Natural killer cell treated with Interleukin-12 subunit alpha and Interleukin-12 subunit beta and Interleukin-15 and Interleukin-18, amount 100 ng/mL, for 72 hours (primary cell): ENCODE data around the gene PLPPR2. TPM values are rescaled to one million over a fixed set of nuclear protein-coding genes. Genes with fewer than 3 reads are reported as not detected.
"Not testable (repeated sequence)": the region's sequence is repeated elsewhere in the genome, so short reads cannot be mapped to it uniquely, and the experiment has no call there.

Source experiments
- ATAC-seq, 2 donors: fragments of 150-1000 bp; cut with Tn5 transposase in 1 of 2; sonication (Bioruptor Pico), chemical (Tn5 transposase) in 1 of 2; 2 replicates each; pipeline ENCODE4 v1.10.0; 2021
- DNase-seq: peaks from one replicate; pipeline ENCODE4 v3.0.0; 2022; ENCODE audit warnings: low spot score
- H3K27ac Mint-ChIP-seq, 2 donors: 1 replicate in 1 of 2; 2 replicates in 1 of 2; pipeline ENCODE4 v1.8.0; 2022; ENCODE audit warnings: mixed read lengths in 2 of 2, mild to moderate bottlenecking in 1 of 2, moderate library complexity in 1 of 2
- H3K27me3 Mint-ChIP-seq, 2 donors: 1 replicate in 1 of 2; 2 replicates in 1 of 2; pipeline ENCODE4 v1.8.0; 2022; ENCODE audit warnings: mixed read lengths in 2 of 2
- H3K36me3 Mint-ChIP-seq: one replicate; pipeline ENCODE4 v1.8.0; 2022; ENCODE audit warnings: mixed read lengths
- H3K4me1 Mint-ChIP-seq, 2 donors: 1 replicate in 1 of 2; 2 replicates in 1 of 2; pipeline ENCODE4 v1.8.0; 2022; ENCODE audit warnings: low read depth in 2 of 2, mixed read lengths in 2 of 2, mild to moderate bottlenecking in 1 of 2
- H3K4me3 Mint-ChIP-seq: one replicate; pipeline ENCODE4 v1.8.0; 2022; ENCODE audit warnings: mixed read lengths
- H3K9me3 Mint-ChIP-seq: 2 replicates; pipeline ENCODE4 v1.8.0; 2022; ENCODE audit warnings: mixed read lengths
- total RNA-seq, 2 donors: library from RNA; stranded (reverse); gene quantifications; one replicate each; pipeline ENCODE4 v1.2.3, GENCODE V29; 2022

The PLPPR2 gene
- total RNA-seq, 2 donors from 2014 or later, result 9.4 to 11.3 TPM

DNA sequence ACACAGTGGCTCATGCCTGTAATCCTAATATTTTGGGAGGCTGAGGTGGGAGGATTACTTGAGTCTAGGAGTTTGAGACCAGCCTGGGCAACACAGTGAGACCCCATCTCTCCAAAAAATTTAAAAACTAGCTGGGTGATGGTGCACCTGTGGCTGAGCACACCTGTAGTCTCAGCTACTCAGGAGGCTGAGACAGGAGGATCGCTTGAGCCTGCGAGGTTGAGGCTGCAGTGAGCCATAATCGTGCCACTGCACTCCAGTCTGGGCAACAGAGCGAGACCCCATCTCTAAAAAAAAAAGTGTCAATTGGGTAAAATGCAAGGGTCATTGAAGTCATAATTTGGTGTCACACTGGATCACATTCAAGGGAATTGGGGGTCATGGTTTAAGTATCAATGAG, 1.1 kb upstream of the PLPPR2 start:
- H3K36me3 Mint-ChIP-seq, H3K4me3 Mint-ChIP-seq, ATAC-seq, DNase-seq, H3K27me3 Mint-ChIP-seq, H3K9me3 Mint-ChIP-seq, H3K27ac Mint-ChIP-seq: not testable (repeated sequence)
- peaks cover 13 to 14% of the 10 kb centered on the region in 2 donors for H3K4me1 Mint-ChIP-seq

GRCh38 chr19:11356074-11356397, 804 bp downstream of the PLPPR2 start:
- Mint-ChIP-seq H3K9me3 (peaks cover 3% of the 10 kb centered on the region), H3K27me3 (peaks cover 0 to 6% of the 10 kb centered on the region in 2 donors), H3K4me1 (peaks cover 13 to 14% of the 10 kb centered on the region in 2 donors), H3K36me3 (no peaks in the 10 kb centered on the region), H3K27ac (peak overlapping the region; percentile 3 to 7), H3K4me3 (peak overlapping the region; percentile 81)
- ATAC-seq (no peak), DNase-seq (no peak)

GRCh38 chr19:11356676-11357550, 1.7 kb downstream of the PLPPR2 start:
- peaks cover 3% of the 10 kb centered on the region for H3K9me3 Mint-ChIP-seq
- H3K36me3 Mint-ChIP-seq, result no peaks in the 10 kb centered on the region
- peaks cover 13 to 14% of the 10 kb centered on the region in 2 donors for H3K4me1 Mint-ChIP-seq
- peak overlapping the region; percentile 81 for H3K4me3 Mint-ChIP-seq
- H3K27ac Mint-ChIP-seq, result peak overlapping the region; percentile 3 to 7
- DNase-seq, result no peak
- no peak for ATAC-seq
- peaks cover 0 to 6% of the 10 kb centered on the region in 2 donors for H3K27me3 Mint-ChIP-seq

DNA sequence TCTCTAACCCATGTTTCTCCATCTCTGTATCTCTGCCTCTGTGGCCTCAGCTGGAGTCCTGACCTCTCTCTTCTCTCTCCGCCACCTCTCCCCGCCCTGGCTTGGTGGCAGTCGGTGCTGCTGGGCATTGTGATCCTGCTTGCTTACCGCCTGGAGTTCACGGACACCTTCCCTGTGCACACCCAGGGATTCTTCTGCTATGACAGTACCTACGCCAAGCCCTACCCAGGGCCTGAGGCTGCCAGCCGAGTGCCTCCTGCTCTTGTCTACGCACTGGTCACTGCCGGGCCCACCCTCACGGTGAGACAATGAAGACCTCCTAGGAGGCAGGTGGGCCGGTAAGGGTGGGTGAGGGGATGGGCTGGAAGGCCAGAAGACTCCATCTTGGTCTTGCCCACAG, 4.2 kb downstream of the PLPPR2 start:
- Mint-ChIP-seq H3K9me3 (peaks cover 3% of the 10 kb centered on the region), H3K4me1 (peaks cover 13 to 14% of the 10 kb centered on the region in 2 donors), H3K4me3 (no peak overlapping the region), H3K36me3 (no peaks in the 10 kb centered on the region), H3K27ac (no peak overlapping the region), H3K27me3 (peaks cover 0 to 6% of the 10 kb centered on the region in 2 donors)
- DNase-seq, result no peak
- ATAC-seq, result no peak

- no peak for ATAC-seq
These were observed 6.0 kb downstream of the PLPPR2 start for GRCh38 chr19:11361037-11361770.

DNA sequence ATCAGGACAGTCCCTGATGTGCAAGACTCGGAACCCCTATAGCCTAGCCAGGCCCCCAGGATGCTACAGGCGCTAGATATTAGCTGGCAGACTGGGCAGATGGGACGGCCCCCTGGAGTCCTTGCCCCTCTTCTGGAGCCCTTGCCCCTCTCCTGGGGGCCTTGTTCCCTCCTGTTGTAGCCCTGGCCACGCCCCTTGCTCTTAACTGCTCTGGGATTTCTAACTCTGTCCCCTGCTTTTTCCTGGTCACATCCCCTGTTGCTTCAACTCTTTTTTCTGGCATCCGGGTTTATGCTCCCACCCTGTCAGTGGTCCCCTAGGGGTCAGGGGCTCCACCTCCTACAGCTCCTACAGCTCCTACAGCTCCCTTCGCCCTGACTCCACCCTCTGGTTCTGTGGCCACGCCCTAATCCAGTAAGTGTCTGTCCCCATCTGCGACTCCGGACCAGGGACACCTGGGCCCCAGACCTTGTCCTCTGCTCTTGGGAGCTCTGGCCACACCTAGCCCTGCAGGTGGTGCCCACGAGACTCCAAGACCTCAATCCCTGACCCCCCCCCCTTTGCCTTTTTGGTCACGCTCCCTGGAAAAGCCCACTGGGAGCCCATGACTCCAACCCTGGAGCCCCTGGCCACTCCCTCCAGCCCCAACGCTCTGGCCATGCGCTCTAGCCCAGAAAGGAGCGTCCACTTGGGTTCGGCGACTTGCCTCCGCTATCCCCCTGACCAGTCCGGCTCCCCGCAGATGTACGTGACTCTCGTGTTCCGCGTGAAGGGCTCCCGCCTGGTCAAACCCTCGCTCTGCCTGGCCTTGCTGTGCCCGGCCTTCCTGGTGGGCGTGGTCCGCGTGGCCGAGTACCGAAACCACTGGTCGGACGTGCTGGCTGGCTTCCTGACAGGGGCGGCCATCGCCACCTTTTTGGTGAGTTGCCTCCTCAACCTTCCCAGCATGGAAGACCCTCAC, 6.8 kb downstream of the PLPPR2 start:
- Mint-ChIP-seq H3K27ac (no peak overlapping the region), H3K4me1 (no peaks in the 10 kb centered on the region), H3K9me3 (no peaks in the 10 kb centered on the region), H3K27me3 (no peaks in the 10 kb centered on the region), H3K36me3 (no peaks in the 10 kb centered on the region), H3K4me3 (no peak overlapping the region)
- no peak for ATAC-seq
- no peak for DNase-seq

More at GRCh38 chr19:11361037-11361770, 6.0 kb downstream of the PLPPR2 start:
- Mint-ChIP-seq H3K9me3 (no peaks in the 10 kb centered on the region), H3K4me3 (no peak overlapping the region), H3K4me1 (peaks cover 5 to 7% of the 10 kb centered on the region in 2 donors), H3K27me3 (peaks cover 0 to 2% of the 10 kb centered on the region in 2 donors), H3K36me3 (no peaks in the 10 kb centered on the region), H3K27ac (no peak overlapping the region)
- no peak for DNase-seq

DNA sequence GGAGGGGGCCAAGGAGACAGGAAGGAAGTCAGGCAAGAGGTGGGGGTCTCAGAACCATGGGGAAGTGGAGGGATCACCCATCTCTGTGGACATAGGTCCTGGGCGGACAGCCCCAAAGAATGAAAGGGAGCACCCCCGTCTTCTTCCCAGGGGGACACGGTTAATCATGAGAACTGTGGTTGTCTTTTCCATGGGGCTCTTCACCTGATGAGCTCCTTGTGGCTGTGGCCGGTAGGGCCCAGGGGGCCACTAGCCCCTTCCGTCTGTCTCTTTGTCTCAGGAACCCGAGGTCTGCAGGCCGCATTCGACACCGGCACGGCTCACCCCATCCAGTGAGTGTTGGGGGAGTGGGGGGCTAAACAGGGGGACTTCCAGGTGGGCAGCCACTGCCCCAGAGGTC, 8.6 kb downstream of the PLPPR2 start:
- Mint-ChIP-seq H3K4me1 (no peaks in the 10 kb centered on the region), H3K4me3 (no peak overlapping the region), H3K27ac (no peak overlapping the region), H3K36me3 (no peaks in the 10 kb centered on the region), H3K27me3 (no peaks in the 10 kb centered on the region), H3K9me3 (no peaks in the 10 kb centered on the region)
- ATAC-seq (no peak), DNase-seq (no peak)

- ATAC-seq (peak in 1 of 2 donors; percentile 26), DNase-seq (no peak)
- H3K4me3 Mint-ChIP-seq, result no peak overlapping the region
- H3K27me3 Mint-ChIP-seq, result no peaks in the 10 kb centered on the region
- H3K36me3 Mint-ChIP-seq, result no peaks in the 10 kb centered on the region
- no peak overlapping the region for H3K27ac Mint-ChIP-seq
- H3K9me3 Mint-ChIP-seq, result no peaks in the 10 kb centered on the region
- H3K4me1 Mint-ChIP-seq, result peaks cover 0 to 3% of the 10 kb centered on the region in 2 donors
These were observed 9.2 kb downstream of the PLPPR2 start for GRCh38 chr19:11364296-11364904.

DNA sequence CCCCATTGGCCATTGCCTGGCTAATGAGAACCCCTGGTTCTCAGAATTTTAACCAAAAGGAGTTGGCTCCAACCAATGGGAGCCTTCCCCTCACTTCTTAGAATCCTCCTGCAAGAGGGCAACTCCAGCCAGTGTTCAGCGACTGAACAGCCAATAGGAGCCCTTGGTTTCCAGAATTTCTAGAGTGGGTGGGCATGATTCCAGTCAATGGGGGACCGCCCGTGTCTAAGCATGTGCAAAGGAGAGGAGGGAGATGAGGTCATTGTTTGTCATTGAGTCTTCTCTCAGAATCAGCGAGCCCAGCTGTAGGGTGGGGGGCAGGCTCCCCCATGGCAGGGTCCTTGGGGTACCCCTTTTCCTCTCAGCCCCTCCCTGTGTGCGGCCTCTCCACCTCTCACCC, 9.7 kb downstream of the PLPPR2 start:
- H3K4me3 Mint-ChIP-seq, result no peak overlapping the region
- no peak for ATAC-seq
- no peaks in the 10 kb centered on the region for H3K36me3 Mint-ChIP-seq
- no peak overlapping the region for H3K27ac Mint-ChIP-seq
- H3K4me1 Mint-ChIP-seq, result peaks cover 0 to 3% of the 10 kb centered on the region in 2 donors
- peak; percentile 22 for DNase-seq
- H3K9me3 Mint-ChIP-seq, result no peaks in the 10 kb centered on the region
- no peaks in the 10 kb centered on the region for H3K27me3 Mint-ChIP-seq

DNA sequence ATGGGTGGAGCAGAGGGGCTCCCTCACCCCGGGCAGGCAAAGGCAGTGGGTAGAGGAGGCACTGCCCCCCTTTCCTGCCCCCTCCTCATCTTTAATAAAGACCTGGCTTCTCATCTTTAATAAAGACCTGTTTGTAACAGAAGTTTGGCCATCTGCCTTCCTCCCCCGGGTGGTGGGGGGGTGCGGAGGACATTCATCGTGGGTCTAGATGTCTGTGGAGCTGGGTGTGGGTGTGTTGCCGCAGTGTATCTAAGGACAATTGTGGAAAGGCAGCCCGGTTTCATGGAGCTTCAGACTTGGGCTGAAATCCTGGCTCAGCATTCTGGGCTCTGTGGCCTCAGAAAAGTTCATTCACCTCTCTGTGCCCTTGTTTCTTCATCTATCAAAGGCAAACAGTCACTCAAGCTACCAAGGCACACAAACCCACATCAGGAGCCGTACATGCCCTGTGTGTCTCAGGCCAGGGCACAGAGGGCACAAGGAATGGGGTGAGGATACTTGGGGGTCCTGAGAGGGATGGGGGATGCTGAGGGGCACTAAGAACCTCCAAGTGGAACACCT, 10.4 kb downstream of the PLPPR2 start:
- H3K27ac Mint-ChIP-seq, result no peak overlapping the region
- no peak overlapping the region for H3K4me3 Mint-ChIP-seq
- no peaks in the 10 kb centered on the region for H3K9me3 Mint-ChIP-seq
- ATAC-seq (no peak), DNase-seq (peak; percentile 25)
- H3K36me3 Mint-ChIP-seq, result no peaks in the 10 kb centered on the region
- peaks cover 0 to 3% of the 10 kb centered on the region in 2 donors for H3K4me1 Mint-ChIP-seq
- no peaks in the 10 kb centered on the region for H3K27me3 Mint-ChIP-seq

- peaks cover 0 to 3% of the 10 kb centered on the region in 2 donors for H3K4me1 Mint-ChIP-seq
- H3K27me3 Mint-ChIP-seq, result no peaks in the 10 kb centered on the region
- no peaks in the 10 kb centered on the region for H3K9me3 Mint-ChIP-seq
- DNase-seq (no peak), ATAC-seq (no peak)
- H3K36me3 Mint-ChIP-seq, result no peaks in the 10 kb centered on the region
- no peak overlapping the region for H3K4me3 Mint-ChIP-seq
- no peak overlapping the region for H3K27ac Mint-ChIP-seq
These were observed 12.3 kb downstream of the PLPPR2 start for GRCh38 chr19:11367528-11367927.

DNA sequence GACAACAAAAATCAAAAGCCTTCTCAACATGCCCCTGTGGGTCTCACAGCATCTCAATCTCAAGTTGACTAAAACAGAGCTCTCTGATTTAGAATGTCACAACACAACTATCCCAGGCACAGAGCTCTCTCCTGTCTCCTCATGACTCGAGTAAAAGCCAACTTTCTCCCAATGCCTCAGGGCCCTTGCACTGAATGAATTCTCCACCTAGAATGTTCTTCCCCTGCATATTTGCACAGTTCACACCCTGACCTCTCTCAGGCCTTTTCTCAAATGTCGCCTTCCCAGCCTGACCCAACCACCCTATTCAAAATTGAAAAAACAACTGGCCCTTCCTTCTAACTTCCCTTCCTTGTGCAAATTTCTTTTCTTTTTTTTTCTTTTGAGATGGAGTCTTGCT, 15.5 kb downstream of the PLPPR2 start:
- Mint-ChIP-seq H3K4me3 (no peak overlapping the region), H3K4me1 (peaks cover 0 to 13% of the 10 kb centered on the region in 2 donors), H3K9me3 (no peaks in the 10 kb centered on the region), H3K36me3 (no peaks in the 10 kb centered on the region), H3K27me3 (no peaks in the 10 kb centered on the region), H3K27ac (no peak overlapping the region)
- DNase-seq (no peak), ATAC-seq (no peak)
